HL-60/S4 treated with phorbol 12-myristate 13-acetate at 8.2 ng/mL for 4 days and 3 days (cell line): ENCODE data around the gene MAST4.
"Not testable (repeated sequence)": the region's sequence is repeated elsewhere in the genome, so short reads cannot be mapped to it uniquely, and the experiment has no call there.

Experiments used
- in situ Hi-C: fragments of 300-500 bp; cut with MboI; formaldehyde crosslinking; loops from 2 replicates; pipeline ENCODE4 v1.15.0; 2022; ENCODE audit warnings: low sequenced_read_pairs

The MAST4 gene

GRCh38 chr5:66694036-66694435 lies 97.8 kb downstream of the MAST4 start:
- in situ Hi-C loops = no loop called here

- in situ Hi-C loops = not testable (repeated sequence)
Observed at GRCh38 chr5:66695840-66696239, 99.6 kb downstream of the MAST4 start.

GRCh38 chr5:66697796-66698564 lies 101.8 kb downstream of the MAST4 start:
- in situ Hi-C loops = no loop called here

GRCh38 chr5:66701244-66701643 lies 105.1 kb downstream of the MAST4 start:
- in situ Hi-C loops = no loop called here

GRCh38 chr5:66702426-66702825 lies 106.2 kb downstream of the MAST4 start:
- in situ Hi-C loops = no loop called here

GRCh38 chr5:66704790-66705425 lies 108.7 kb downstream of the MAST4 start:
- in situ Hi-C loops = no loop called here

- in situ Hi-C loops = no loop called here
Observed at GRCh38 chr5:66708368-66708767, 112.2 kb downstream of the MAST4 start.

- in situ Hi-C loops = no loop called here
Observed at GRCh38 chr5:66710557-66711088, 114.4 kb downstream of the MAST4 start.

- in situ Hi-C loops = no loop called here
Observed at GRCh38 chr5:66713998-66714397, 117.8 kb downstream of the MAST4 start.

GRCh38 chr5:66717455-66718373 lies 121.5 kb downstream of the MAST4 start:
- in situ Hi-C loops = no loop called here

GRCh38 chr5:66718374-66719002 lies 122.3 kb downstream of the MAST4 start:
- in situ Hi-C loops = no loop called here

- in situ Hi-C loops = no loop called here
Observed at GRCh38 chr5:66720780-66721179, 124.6 kb downstream of the MAST4 start.

- in situ Hi-C loops = no loop called here
Observed at GRCh38 chr5:66722686-66723085, 126.5 kb downstream of the MAST4 start.

GRCh38 chr5:66724349-66725139 lies 128.4 kb downstream of the MAST4 start:
- in situ Hi-C loops = no loop called here

GRCh38 chr5:66727630-66728029 lies 131.4 kb downstream of the MAST4 start:
- in situ Hi-C loops = no loop called here

GRCh38 chr5:66728049-66728448 lies 131.9 kb downstream of the MAST4 start:
- in situ Hi-C loops = no loop called here

- in situ Hi-C loops = no loop called here
Observed at GRCh38 chr5:66737096-66737495, 140.9 kb downstream of the MAST4 start.

- in situ Hi-C loops = no loop called here
Observed at GRCh38 chr5:66738136-66738535, 141.9 kb downstream of the MAST4 start.

- in situ Hi-C loops = no loop called here
Observed at GRCh38 chr5:66739021-66739420, 142.8 kb downstream of the MAST4 start.

- in situ Hi-C loops = no loop called here
Observed at GRCh38 chr5:66739951-66740350, 143.8 kb downstream of the MAST4 start.
